ENCODE measurements around the gene ARHGAP24.
"Not testable (repeated sequence)": the region's sequence is repeated elsewhere in the genome, so short reads cannot be mapped to it uniquely, and the experiment has no call there.

The ARHGAP24 gene

GRCh38 chr4:85818700-85819099 lies 343.8 kb downstream of the ARHGAP24 start:
- no peak for DNase-seq (ENCODE audit: low read depth)

- not testable (repeated sequence) for DNase-seq (ENCODE audit: low read depth)
Measured at GRCh38 chr4:85820101-85820500, 345.2 kb downstream of the ARHGAP24 start.

- DNase-seq (ENCODE audit: low read depth): no peak
Measured at GRCh38 chr4:85821688-85822455, 346.9 kb downstream of the ARHGAP24 start.

- DNase-seq (ENCODE audit: low read depth): no peak
Measured at GRCh38 chr4:85823295-85823694, 348.3 kb downstream of the ARHGAP24 start.

GRCh38 chr4:85824166-85824945 lies 349.4 kb downstream of the ARHGAP24 start:
- no peak for DNase-seq (ENCODE audit: low read depth)

- no peak for DNase-seq (ENCODE audit: low read depth)
Measured at GRCh38 chr4:85826060-85826678, 351.2 kb downstream of the ARHGAP24 start.

- no peak for DNase-seq (ENCODE audit: low read depth)
Measured at GRCh38 chr4:85828027-85828890, 353.3 kb downstream of the ARHGAP24 start.

- no peak for DNase-seq (ENCODE audit: low read depth)
Measured at GRCh38 chr4:85829276-85830051, 354.5 kb downstream of the ARHGAP24 start.

- no peak for DNase-seq (ENCODE audit: low read depth)
Measured at GRCh38 chr4:85831647-85832046, 356.7 kb downstream of the ARHGAP24 start.

GRCh38 chr4:85833302-85833701 lies 358.4 kb downstream of the ARHGAP24 start:
- no peak for DNase-seq (ENCODE audit: low read depth)

GRCh38 chr4:85834934-85835333 lies 360.0 kb downstream of the ARHGAP24 start:
- DNase-seq (ENCODE audit: low read depth): no peak

GRCh38 chr4:85836588-85837438 lies 361.9 kb downstream of the ARHGAP24 start:
- DNase-seq (ENCODE audit: low read depth): no peak

GRCh38 chr4:85837439-85837733 lies 362.4 kb downstream of the ARHGAP24 start:
- DNase-seq (ENCODE audit: low read depth): no peak

GRCh38 chr4:85839981-85840451 lies 365.1 kb downstream of the ARHGAP24 start:
- DNase-seq (ENCODE audit: low read depth): not testable (repeated sequence)

- no peak for DNase-seq (ENCODE audit: low read depth)
Measured at GRCh38 chr4:85842540-85842939, 367.6 kb downstream of the ARHGAP24 start.

GRCh38 chr4:85853740-85854139 lies 378.8 kb downstream of the ARHGAP24 start:
- not testable (repeated sequence) for DNase-seq (ENCODE audit: low read depth)

- DNase-seq (ENCODE audit: low read depth): no peak
Measured at GRCh38 chr4:85854546-85854945, 379.6 kb downstream of the ARHGAP24 start.

GRCh38 chr4:85860066-85860740 lies 385.3 kb downstream of the ARHGAP24 start:
- no peak for DNase-seq (ENCODE audit: low read depth)

GRCh38 chr4:85861064-85861765 lies 386.3 kb downstream of the ARHGAP24 start:
- no peak for DNase-seq (ENCODE audit: low read depth)

Measured in stimulated activated CD8-positive, alpha-beta memory T cell treated with anti-CD3 and anti-CD28 coated beads, Interleukin-7, amount 100 ng/mL, for 24 hours (primary cell).